Measurements from ENCODE around the gene MRPL38.

The MRPL38 gene

GRCh38 chr17:75917141-75917916, 12.6 kb upstream of the MRPL38 start:
- Histone ChIP-seq H3K27me3 (ENCODE audit: control insufficient read depth in 1 of 2, insufficient read depth in 2 of 2, low read length in 2 of 2) (no peaks in the 10 kb centered on the region), H3K27ac (ENCODE audit: low read depth, low read length) (no peak overlapping the region), H3K9ac (ENCODE audit: low read length) (no peak overlapping the region), H3K4me1 (ENCODE audit: insufficient read depth, low read length) (no peaks in the 10 kb centered on the region), H3K36me3 (ENCODE audit: insufficient read depth, low read length) (no peaks in the 10 kb centered on the region), H3K9me3 (ENCODE audit: low read length) (no peaks in the 10 kb centered on the region), H3K4me3 (ENCODE audit: low read depth in 1 of 2, low read length in 2 of 2) (no peak overlapping the region)

DNA sequence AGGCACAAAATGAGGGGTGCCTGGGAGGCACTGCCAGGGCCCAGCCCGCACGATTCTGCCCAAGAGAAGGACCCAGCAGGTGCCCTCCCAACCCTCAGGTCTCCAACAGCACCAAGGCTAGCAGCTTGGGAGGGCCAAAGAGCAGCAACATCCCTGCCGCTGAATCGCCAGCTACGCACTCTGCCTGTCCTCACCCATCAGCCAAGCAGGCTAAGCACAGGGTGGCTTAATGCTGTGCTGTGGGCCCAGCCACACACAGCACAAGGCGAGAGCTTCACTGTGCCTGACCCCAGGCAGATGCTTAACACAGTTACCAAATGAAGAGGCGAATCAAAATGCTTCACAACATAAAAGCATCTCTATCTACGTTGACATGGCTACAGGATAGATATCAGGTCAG, 10.6 kb upstream of the MRPL38 start:
- no peaks in the 10 kb centered on the region for H3K36me3 ChIP-seq (ENCODE audit: insufficient read depth, low read length)
- no peak overlapping the region for H3K27ac ChIP-seq (ENCODE audit: low read depth, low read length)
- no peak overlapping the region for H3K9ac ChIP-seq (ENCODE audit: low read length)
- H3K27me3 ChIP-seq (ENCODE audit: control insufficient read depth in 1 of 2, insufficient read depth in 2 of 2, low read length in 2 of 2), result no peaks in the 10 kb centered on the region
- H3K9me3 ChIP-seq (ENCODE audit: low read length), result no peaks in the 10 kb centered on the region
- H3K4me3 ChIP-seq (ENCODE audit: low read depth in 1 of 2, low read length in 2 of 2), result no peak overlapping the region
- no peaks in the 10 kb centered on the region for H3K4me1 ChIP-seq (ENCODE audit: insufficient read depth, low read length)

DNA sequence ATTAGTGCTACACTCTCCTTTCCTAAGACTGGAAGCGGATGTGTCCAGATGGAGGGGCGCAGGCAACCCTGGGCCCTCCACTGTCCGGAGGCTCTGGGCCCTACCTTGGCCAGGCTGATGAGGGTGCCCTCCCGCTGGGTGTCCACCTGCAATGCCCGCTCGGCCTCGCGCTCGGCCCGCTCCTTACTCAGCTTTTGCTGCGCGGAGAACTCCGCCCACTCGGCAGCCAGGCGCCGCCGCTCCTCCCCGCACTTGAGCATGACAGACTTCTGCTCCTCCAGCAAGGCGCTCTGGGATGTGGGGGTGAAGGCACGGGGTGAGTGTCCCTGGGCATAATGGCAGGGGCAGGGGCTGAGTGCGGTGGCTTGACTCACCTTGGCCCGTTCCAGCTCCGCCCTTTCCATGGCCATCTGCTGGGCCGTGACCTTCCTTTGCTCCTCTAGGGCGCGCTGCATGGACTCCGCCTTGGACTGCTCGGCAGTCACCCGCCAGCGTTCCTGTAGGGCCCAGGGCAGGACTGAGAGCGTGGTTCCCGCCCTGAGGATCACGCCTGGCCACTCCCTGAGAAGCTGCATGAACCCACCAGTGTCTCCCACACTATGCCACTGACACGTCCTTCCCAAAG, 10.1 kb upstream of the MRPL38 start:
- Histone ChIP-seq H3K27ac (ENCODE audit: low read depth, low read length) (no peak overlapping the region), H3K36me3 (ENCODE audit: insufficient read depth, low read length) (no peaks in the 10 kb centered on the region), H3K4me3 (ENCODE audit: low read depth in 1 of 2, low read length in 2 of 2) (no peak overlapping the region), H3K4me1 (ENCODE audit: insufficient read depth, low read length) (no peaks in the 10 kb centered on the region), H3K27me3 (ENCODE audit: control insufficient read depth in 1 of 2, insufficient read depth in 2 of 2, low read length in 2 of 2) (no peaks in the 10 kb centered on the region), H3K9ac (ENCODE audit: low read length) (no peak overlapping the region), H3K9me3 (ENCODE audit: low read length) (no peaks in the 10 kb centered on the region)

- no peak overlapping the region for H3K4me3 ChIP-seq (ENCODE audit: low read depth in 1 of 2, low read length in 2 of 2)
- H3K9ac ChIP-seq (ENCODE audit: low read length), result no peak overlapping the region
- H3K4me1 ChIP-seq (ENCODE audit: insufficient read depth, low read length), result no peaks in the 10 kb centered on the region
- H3K27me3 ChIP-seq (ENCODE audit: control insufficient read depth in 1 of 2, insufficient read depth in 2 of 2, low read length in 2 of 2), result no peaks in the 10 kb centered on the region
- no peaks in the 10 kb centered on the region for H3K9me3 ChIP-seq (ENCODE audit: low read length)
- no peaks in the 10 kb centered on the region for H3K36me3 ChIP-seq (ENCODE audit: insufficient read depth, low read length)
- no peak overlapping the region for H3K27ac ChIP-seq (ENCODE audit: low read depth, low read length)
Measured at GRCh38 chr17:75913537-75914210, 9.0 kb upstream of the MRPL38 start.

DNA sequence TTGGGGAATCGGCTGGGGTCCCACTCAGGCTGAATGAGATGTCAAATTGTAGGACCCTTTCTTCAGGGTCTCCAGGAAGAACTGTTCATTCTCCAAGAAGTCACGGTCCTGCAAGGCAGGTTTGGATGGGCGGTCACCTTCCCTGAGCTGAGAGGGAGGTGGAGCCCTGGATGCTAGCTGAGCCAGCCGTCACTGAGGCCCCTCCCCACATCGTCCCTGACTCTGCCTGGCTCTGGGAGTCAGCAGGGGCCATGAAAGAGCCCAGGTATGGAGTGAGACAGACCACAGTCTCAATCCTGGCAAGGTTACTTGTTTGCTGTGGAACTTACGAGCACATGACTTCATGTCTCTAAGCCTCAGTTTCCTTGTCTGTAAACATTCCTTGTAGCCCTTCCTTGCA, 6.0 kb upstream of the MRPL38 start:
- Histone ChIP-seq H3K36me3 (ENCODE audit: insufficient read depth, low read length) (no peaks in the 10 kb centered on the region), H3K4me3 (ENCODE audit: low read depth in 1 of 2, low read length in 2 of 2) (no peak overlapping the region), H3K4me1 (ENCODE audit: insufficient read depth, low read length) (no peaks in the 10 kb centered on the region), H3K27me3 (ENCODE audit: control insufficient read depth in 1 of 2, insufficient read depth in 2 of 2, low read length in 2 of 2) (no peaks in the 10 kb centered on the region), H3K27ac (ENCODE audit: low read depth, low read length) (no peak overlapping the region), H3K9ac (ENCODE audit: low read length) (no peak overlapping the region), H3K9me3 (ENCODE audit: low read length) (no peaks in the 10 kb centered on the region)

DNA sequence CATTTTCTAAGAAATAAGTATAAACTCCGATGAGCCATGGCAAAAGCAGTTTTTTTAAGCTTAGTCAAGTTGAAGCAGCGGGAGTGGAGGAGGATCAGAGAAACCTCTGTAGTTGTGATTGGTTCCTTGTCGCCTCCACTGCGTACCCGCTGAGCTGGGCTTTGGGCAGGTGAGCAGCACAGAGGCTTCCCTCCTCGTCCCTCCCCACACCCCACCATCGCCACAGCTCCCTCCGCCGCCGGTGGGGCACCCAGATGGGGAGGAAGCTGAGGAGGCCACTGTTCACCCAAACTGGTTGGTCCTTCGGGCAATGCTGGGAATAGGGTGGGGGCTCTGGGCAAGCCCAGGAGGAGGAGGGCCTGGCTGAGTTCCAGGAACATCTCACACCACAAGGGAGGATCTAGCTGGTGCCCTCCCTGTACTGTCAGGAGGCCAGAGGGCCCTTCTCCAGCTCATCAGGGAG, 5.2 kb upstream of the MRPL38 start:
- Histone ChIP-seq H3K4me1 (ENCODE audit: insufficient read depth, low read length) (no peaks in the 10 kb centered on the region), H3K9ac (ENCODE audit: low read length) (no peak overlapping the region), H3K9me3 (ENCODE audit: low read length) (no peaks in the 10 kb centered on the region), H3K27ac (ENCODE audit: low read depth, low read length) (no peak overlapping the region), H3K27me3 (ENCODE audit: control insufficient read depth in 1 of 2, insufficient read depth in 2 of 2, low read length in 2 of 2) (no peaks in the 10 kb centered on the region), H3K36me3 (ENCODE audit: insufficient read depth, low read length) (no peaks in the 10 kb centered on the region), H3K4me3 (ENCODE audit: low read depth in 1 of 2, low read length in 2 of 2) (no peak overlapping the region)

DNA sequence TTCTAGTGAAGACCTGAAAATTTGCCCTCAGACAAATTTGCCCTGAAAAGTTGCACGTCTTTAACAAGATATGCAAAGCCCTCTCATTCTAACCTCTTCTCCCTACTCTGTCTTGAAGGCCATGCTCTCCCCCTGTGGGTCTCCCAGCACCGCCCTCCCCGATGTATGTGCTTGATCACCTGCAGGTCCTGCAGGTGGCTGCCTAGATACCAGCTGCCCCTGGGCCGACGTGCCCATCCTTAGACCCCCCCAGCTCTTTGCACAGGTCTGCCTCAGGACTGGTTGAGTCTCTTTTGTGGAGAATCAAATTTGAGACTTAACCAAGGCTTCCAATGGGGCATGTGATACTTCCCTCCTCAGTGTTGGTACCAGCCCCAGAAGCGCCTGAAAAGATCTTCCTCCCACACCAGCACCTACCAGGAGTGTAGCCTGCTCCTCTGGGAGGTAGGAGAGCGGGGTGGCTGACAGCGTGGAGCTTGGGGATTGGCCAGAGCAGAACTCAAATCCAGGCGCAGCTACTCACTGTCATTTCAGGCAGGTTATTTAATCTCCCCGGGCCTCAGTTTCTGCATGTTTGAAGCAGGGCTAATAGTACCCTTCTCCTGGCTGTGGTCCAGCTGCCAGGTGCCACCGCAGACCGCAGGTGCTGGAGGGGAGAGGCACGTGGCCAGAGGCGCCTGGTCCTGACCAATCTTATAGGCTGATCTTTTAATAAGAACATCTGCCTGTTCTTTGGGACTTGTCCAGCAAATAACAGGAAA, 4.5 kb upstream of the MRPL38 start:
- Histone ChIP-seq H3K27ac (ENCODE audit: low read depth, low read length) (no peak overlapping the region), H3K27me3 (ENCODE audit: control insufficient read depth in 1 of 2, insufficient read depth in 2 of 2, low read length in 2 of 2) (no peaks in the 10 kb centered on the region), H3K9ac (ENCODE audit: low read length) (no peak overlapping the region), H3K4me3 (ENCODE audit: low read depth in 1 of 2, low read length in 2 of 2) (no peak overlapping the region), H3K9me3 (ENCODE audit: low read length) (no peaks in the 10 kb centered on the region), H3K4me1 (ENCODE audit: insufficient read depth, low read length) (peaks cover under 1% of the 10 kb centered on the region), H3K36me3 (ENCODE audit: insufficient read depth, low read length) (no peaks in the 10 kb centered on the region)

DNA sequence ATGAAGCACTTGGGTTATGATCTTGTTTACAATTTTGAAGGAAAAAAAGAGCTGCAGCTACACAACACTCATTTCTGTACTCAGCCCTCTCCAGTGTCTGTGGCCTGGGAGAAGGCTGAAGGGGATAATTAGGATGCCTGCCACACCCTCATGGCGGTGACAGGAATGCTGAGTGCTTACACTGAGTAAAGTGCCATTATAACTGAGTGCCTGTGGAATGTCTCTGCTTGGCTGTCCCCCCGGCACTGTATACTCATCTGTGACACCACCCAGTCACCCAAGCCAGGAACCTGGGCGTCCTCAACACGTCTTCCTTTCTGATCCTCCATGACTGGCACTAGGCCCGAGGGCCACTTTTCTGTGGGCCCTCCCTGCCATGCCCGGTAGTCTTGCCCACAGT, 3.5 kb upstream of the MRPL38 start:
- Histone ChIP-seq H3K4me1 (ENCODE audit: insufficient read depth, low read length) (peaks cover 5% of the 10 kb centered on the region), H3K9me3 (ENCODE audit: low read length) (no peaks in the 10 kb centered on the region), H3K27me3 (ENCODE audit: control insufficient read depth in 1 of 2, insufficient read depth in 2 of 2, low read length in 2 of 2) (no peaks in the 10 kb centered on the region), H3K4me3 (ENCODE audit: low read depth in 1 of 2, low read length in 2 of 2) (no peak overlapping the region), H3K27ac (ENCODE audit: low read depth, low read length) (no peak overlapping the region), H3K9ac (ENCODE audit: low read length) (no peak overlapping the region), H3K36me3 (ENCODE audit: insufficient read depth, low read length) (peaks cover under 1% of the 10 kb centered on the region)

DNA sequence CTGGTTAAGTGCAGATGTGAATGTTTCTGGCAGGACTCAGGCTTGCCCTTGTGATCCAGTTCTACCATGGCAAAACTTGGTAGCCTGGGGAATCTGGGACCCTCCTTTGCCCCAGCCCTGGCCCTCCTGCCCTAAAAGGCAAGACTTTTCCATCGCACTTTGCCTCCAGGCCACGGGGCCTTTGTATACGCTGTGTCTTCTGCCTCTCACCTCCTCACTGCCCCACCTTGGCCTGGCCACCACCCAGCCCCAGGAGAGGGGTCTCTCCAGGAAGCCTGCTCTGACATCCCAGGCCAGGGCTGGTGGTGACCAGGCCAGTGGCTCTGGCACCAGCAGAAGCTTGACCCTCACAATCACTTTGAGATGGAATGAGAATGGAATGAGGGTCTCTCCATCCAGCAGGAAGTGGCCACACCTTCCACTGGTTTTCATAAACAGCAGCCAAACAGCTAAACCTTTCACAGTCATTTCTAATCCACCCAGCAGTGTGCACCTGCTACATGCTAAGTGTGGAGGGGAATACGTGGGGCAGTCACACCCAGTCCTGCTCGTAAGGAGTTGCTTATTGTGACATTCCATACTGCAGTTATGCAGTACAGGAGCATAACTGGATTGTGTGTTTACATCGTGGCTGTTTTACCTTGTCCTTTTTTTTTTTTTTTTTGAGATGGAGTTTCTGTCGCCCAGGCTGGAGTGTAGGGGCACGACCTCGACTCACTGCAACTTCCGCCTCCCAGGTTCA, 1.6 kb upstream of the MRPL38 start:
- Histone ChIP-seq H3K4me1 (ENCODE audit: insufficient read depth, low read length) (peaks cover 5% of the 10 kb centered on the region), H3K36me3 (ENCODE audit: insufficient read depth, low read length) (peaks cover 14% of the 10 kb centered on the region), H3K27me3 (ENCODE audit: control insufficient read depth in 1 of 2, insufficient read depth in 2 of 2, low read length in 2 of 2) (no peaks in the 10 kb centered on the region), H3K9ac (ENCODE audit: low read length) (no peak overlapping the region), H3K9me3 (ENCODE audit: low read length) (no peaks in the 10 kb centered on the region), H3K27ac (ENCODE audit: low read depth, low read length) (no peak overlapping the region), H3K4me3 (ENCODE audit: low read depth in 1 of 2, low read length in 2 of 2) (no peak overlapping the region)

DNA sequence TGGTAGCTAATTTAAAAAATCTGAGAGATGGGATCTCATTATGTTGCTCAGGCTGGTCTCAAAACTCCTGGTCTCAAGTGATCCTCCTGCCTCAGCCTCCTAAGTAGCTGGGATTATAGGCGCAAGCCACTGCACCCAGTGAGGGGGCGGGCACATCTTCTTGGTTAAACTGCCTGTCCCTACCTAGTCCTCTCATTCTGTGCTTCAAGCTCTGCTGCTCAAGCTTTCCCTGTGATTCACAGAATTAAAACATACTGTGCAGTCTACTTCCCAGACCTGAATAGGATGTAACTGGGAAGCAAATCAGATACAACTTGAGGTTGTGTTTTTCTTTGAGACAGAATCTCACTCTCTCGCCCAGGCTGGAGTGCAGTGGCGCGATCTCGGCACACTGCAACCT, 2.3 kb downstream of the MRPL38 start:
- H3K36me3 ChIP-seq (ENCODE audit: insufficient read depth, low read length), result peaks cover 38% of the 10 kb centered on the region

DNA sequence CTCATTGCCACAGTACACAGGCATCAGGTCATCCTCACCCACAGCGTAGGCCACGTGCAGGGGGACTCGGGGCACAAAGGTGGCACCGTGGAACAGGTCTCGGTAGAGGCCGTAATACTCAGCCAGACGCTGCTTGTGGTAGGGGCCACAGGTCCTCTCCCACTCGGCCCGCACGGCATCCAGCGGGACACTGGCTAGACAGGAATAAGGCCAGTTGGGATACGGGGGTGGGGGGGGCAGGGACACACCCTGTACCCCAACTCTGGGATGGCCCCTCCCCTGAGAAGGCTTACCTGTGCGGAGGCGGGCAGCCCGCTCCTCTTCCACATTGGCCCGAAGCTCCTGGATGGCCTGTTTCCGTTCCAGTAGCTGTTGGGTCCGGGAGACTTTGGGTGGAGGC, 3.0 kb downstream of the MRPL38 start:
- Histone ChIP-seq H3K4me3 (ENCODE audit: low read depth in 1 of 2, low read length in 2 of 2) (no peak overlapping the region), H3K4me1 (ENCODE audit: insufficient read depth, low read length) (peaks cover 11% of the 10 kb centered on the region), H3K36me3 (ENCODE audit: insufficient read depth, low read length) (peaks cover 38% of the 10 kb centered on the region), H3K9me3 (ENCODE audit: low read length) (no peaks in the 10 kb centered on the region), H3K27ac (ENCODE audit: low read depth, low read length) (no peak overlapping the region), H3K27me3 (ENCODE audit: control insufficient read depth in 1 of 2, insufficient read depth in 2 of 2, low read length in 2 of 2) (no peaks in the 10 kb centered on the region), H3K9ac (ENCODE audit: low read length) (no peak overlapping the region)

More for the DNA sequence above, 2.3 kb downstream of the MRPL38 start:
- no peaks in the 10 kb centered on the region for H3K9me3 ChIP-seq (ENCODE audit: low read length)
- H3K4me3 ChIP-seq (ENCODE audit: low read depth in 1 of 2, low read length in 2 of 2), result no peak overlapping the region
- H3K4me1 ChIP-seq (ENCODE audit: insufficient read depth, low read length), result peaks cover 8% of the 10 kb centered on the region
- no peaks in the 10 kb centered on the region for H3K27me3 ChIP-seq (ENCODE audit: control insufficient read depth in 1 of 2, insufficient read depth in 2 of 2, low read length in 2 of 2)
- no peak overlapping the region for H3K9ac ChIP-seq (ENCODE audit: low read length)
- H3K27ac ChIP-seq (ENCODE audit: low read depth, low read length), result no peak overlapping the region
